Spleen (tissue), 7 donors: ENCODE results near the gene ODAD3.

Experiments used
- CTCF ChIP-seq, 11 experiments: fragments of 200-600 bp in 7 of 11; fragments of 450-650 bp in 4 of 11; sonication (generic) in 4 of 11; IDR thresholded peaks in 8 of 11; conservative IDR thresholded peaks in 3 of 11; 1 replicate in 7 of 11; 2 replicates in 4 of 11; pipeline versions ENCODE4 v1.4.0 to v1.8.0; 2016 to 2021; ENCODE audit warnings: antibody characterized with exemption in 11 of 11, inconsistent platforms in 4 of 11, mild to moderate bottlenecking in 1 of 11
- POLR2AphosphoS5 ChIP-seq, 3 donors: sonication (generic); formaldehyde crosslinking; IDR thresholded peaks; one replicate each; pipeline ENCODE4 v1.5.1; 2017; ENCODE audit warnings: antibody characterized with exemption in 3 of 3
- donor health status: DM: no; HTN: no; CAD: no; lungs with moderate emphysema.
- donor health status: DM: no; HTN: no; CAD: no.
- donor health status: DM: no; HTN: no; CAD: no.

DNA sequence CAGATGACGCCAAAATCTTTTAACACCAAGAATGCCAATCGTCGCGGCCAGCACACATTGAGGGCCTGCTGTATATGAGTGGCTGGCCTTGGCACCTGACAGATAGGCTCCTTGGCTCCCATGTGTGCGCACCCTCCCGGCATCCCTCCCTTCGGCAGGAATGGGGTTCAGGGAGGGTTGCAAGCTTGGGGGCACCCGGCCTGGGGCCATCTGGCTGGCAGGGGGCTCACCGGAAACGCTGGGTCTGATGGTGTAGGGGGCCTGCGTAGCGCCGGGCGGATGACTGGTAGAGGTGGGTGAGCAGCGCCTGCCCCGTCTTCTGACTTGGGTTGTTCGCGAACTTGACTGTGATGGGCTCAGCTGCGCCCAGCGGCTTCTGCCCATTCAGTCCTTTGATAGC, 22.9 kb upstream of the ODAD3 start:
- TF ChIP-seq POLR2AphosphoS5 (IDR thresholded peaks at IDR 0.05) (no peak), CTCF (IDR thresholded peaks at IDR 0.05 in 8 of 11, conservative IDR thresholded peaks at IDR 0.05 in 3 of 11) (no peak)
